ENCODE measurements around the gene PDIK1L. TPM values are rescaled to one million over a fixed set of nuclear protein-coding genes. Genes with fewer than 3 reads are reported as not detected.

The PDIK1L gene
- total and polyA plus RNA-seq, 7 donors: 1.4 to 7.0 (median 4.7) TPM

GRCh38 chr1:26125946-26126320, 14.3 kb downstream of the PDIK1L start:
- Histone ChIP-seq H3K4me1 (peaks cover 63% of the 10 kb centered on the region), H3K4me3 (no peak overlapping the region), H3K27me3 (ENCODE audit: insufficient read depth in 3 of 3, low read length in 2 of 3) (no peaks in the 10 kb centered on the region), H3K9me3 (no peaks in the 10 kb centered on the region), H3K36me3 (ENCODE audit: insufficient read depth in 1 of 2, low read depth in 1 of 2) (peaks cover 0 to 8% of the 10 kb centered on the region in 2 donors), H3K27ac (peak overlapping the region; percentile 76)
- 78 to 89% (median 84%) methylated on average over 1 of the region's 1 CpG for WGBS, 3 donors
- ATAC-seq (no peak), DNase-seq (no peak)
- intact Hi-C loops (cut with DNase I): no loop called here
- TF ChIP-seq CTCF (IDR thresholded peaks at IDR 0.05): no peak

GRCh38 chr1:26126321-26127084, 14.9 kb downstream of the PDIK1L start:
- H3K27ac ChIP-seq: peak overlapping the region; percentile 76
- WGBS, 3 donors: 72 to 82% (median 80%) methylated on average over 9 of the region's 9 CpGs
- no peak for TF ChIP-seq CTCF (IDR thresholded peaks at IDR 0.05)
- H3K4me3 ChIP-seq: no peak overlapping the region
- H3K36me3 ChIP-seq (ENCODE audit: insufficient read depth in 1 of 2, low read depth in 1 of 2): peaks cover 0 to 8% of the 10 kb centered on the region in 2 donors
- ATAC-seq (peak in 1 of 4 donors; percentile 32), DNase-seq (no peak)
- no peaks in the 10 kb centered on the region for H3K9me3 ChIP-seq
- no peaks in the 10 kb centered on the region for H3K27me3 ChIP-seq (ENCODE audit: insufficient read depth in 3 of 3, low read length in 2 of 3)
- intact Hi-C loops (cut with DNase I): no loop called here
- H3K4me1 ChIP-seq: peaks cover 57% of the 10 kb centered on the region

- Histone ChIP-seq H3K9me3 (no peaks in the 10 kb centered on the region), H3K4me1 (peaks cover 47% of the 10 kb centered on the region), H3K4me3 (peak overlapping the region; percentile 49), H3K36me3 (ENCODE audit: insufficient read depth in 1 of 2, low read depth in 1 of 2) (peaks cover 0 to under 1% of the 10 kb centered on the region in 2 donors), H3K27me3 (ENCODE audit: insufficient read depth in 3 of 3, low read length in 2 of 3) (no peaks in the 10 kb centered on the region), H3K27ac (peak overlapping the region; percentile 76)
- intact Hi-C loops (cut with DNase I): no loop called here
- 33 to 44% (median 35%) methylated on average over 13 of the region's 13 CpGs for WGBS, 3 donors
- no peak for DNase-seq
- no peak for TF ChIP-seq CTCF (IDR thresholded peaks at IDR 0.05)
- peak; percentile 29 to 69 (median 56) for ATAC-seq
Observed at GRCh38 chr1:26127235-26128163, 15.9 kb downstream of the PDIK1L start.

- Histone ChIP-seq H3K4me1 (peaks cover 27% of the 10 kb centered on the region), H3K27me3 (ENCODE audit: insufficient read depth in 3 of 3, low read length in 2 of 3) (no peaks in the 10 kb centered on the region), H3K36me3 (ENCODE audit: insufficient read depth in 1 of 2, low read depth in 1 of 2) (no peaks in the 10 kb centered on the region), H3K27ac (no peak overlapping the region), H3K9me3 (no peaks in the 10 kb centered on the region), H3K4me3 (no peak overlapping the region)
- no peak for ATAC-seq
- TF ChIP-seq CTCF (IDR thresholded peaks at IDR 0.05): no peak
- 93 to 98% (median 93%) methylated on average over 4 of the region's 4 CpGs for WGBS, 3 donors
- no peak for DNase-seq
- intact Hi-C loops (cut with DNase I): no loop called here
Observed at GRCh38 chr1:26129778-26130177, 18.2 kb downstream of the PDIK1L start.
